Upper lobe of left lung (tissue), 6 donors: ENCODE results near the gene MYG1. TPM values are rescaled to one million over a fixed set of nuclear protein-coding genes. Genes with fewer than 3 reads are reported as not detected.
A peak's percentile ranks its signal among the peaks of the same experiment; 100 is the strongest.

Source experiments
- ATAC-seq, 2 donors: fragments of 200-7000 bp; cut with Tn5 transposase; one replicate each; pipeline ENCODE4 v1.9.1; 2022; ENCODE audit warnings: mild to moderate bottlenecking in 2 of 2, moderate library complexity in 2 of 2; ENCODE audit not compliant: low FRiP score in 2 of 2
- DNase-seq, 2 donors: peaks; one replicate each; pipeline ENCODE4 v3.0.0-alpha.2; 2019 to 2020
- H3K27ac ChIP-seq, 4 donors: fragments of 200-600 bp; sonication (generic); one replicate each; pipeline ENCODE4 v1.5.1; 2016 to 2019
- H3K27me3 ChIP-seq, 4 donors: fragments of 200-600 bp; sonication (generic); one replicate each; pipeline ENCODE4 v1.5.1; 2017 to 2019
- H3K36me3 ChIP-seq, 4 donors: fragments of 200-600 bp; sonication (generic); one replicate each; pipeline ENCODE4 v1.5.1; 2016 to 2019
- H3K4me1 ChIP-seq, 4 donors: fragments of 200-600 bp; sonication (generic); one replicate each; pipeline ENCODE4 v1.5.1; 2018 to 2019
- H3K4me3 ChIP-seq, 4 donors: fragments of 200-600 bp; sonication (generic); one replicate each; pipeline ENCODE4 v1.5.1; 2017 to 2019; ENCODE audit warnings: mild to moderate bottlenecking in 2 of 4, moderate library complexity in 1 of 4
- H3K9me3 ChIP-seq, 4 donors: fragments of 200-600 bp; sonication (generic); one replicate each; pipeline ENCODE4 v1.5.1; 2018 to 2019
- CTCF ChIP-seq, 6 experiments: fragments of 450-650 bp in 4 of 6; fragments of 200-600 bp in 2 of 6; sonication (generic) in 2 of 6; IDR thresholded peaks; one replicate each; pipeline ENCODE4 v1.5.1; 2016 to 2019; ENCODE audit warnings: antibody characterized with exemption in 6 of 6
- EP300 ChIP-seq, 4 donors: sonication (generic); formaldehyde crosslinking; IDR thresholded peaks; one replicate each; pipeline ENCODE4 v1.5.1; 2017; ENCODE audit warnings: antibody characterized with exemption in 4 of 4, control low read depth in 2 of 4
- POLR2A ChIP-seq, 4 donors: fragments of 450-650 bp; IDR thresholded peaks; one replicate each; pipeline ENCODE4 v1.5.1; 2016 to 2017; ENCODE audit warnings: antibody characterized with exemption in 4 of 4, mild to moderate bottlenecking in 2 of 4
- POLR2AphosphoS5 ChIP-seq, 2 donors: sonication (generic); formaldehyde crosslinking; IDR thresholded peaks; one replicate each; pipeline ENCODE4 v1.5.1; 2017; ENCODE audit warnings: antibody characterized with exemption in 2 of 2
- WGBS, 2 donors: methylation state at CpG; one replicate each; pipeline ENCODE4 v1.1.5; 2017 to 2018; 5-methylcytosine and 5-hydroxymethylcytosine counted together
- total RNA-seq, 6 donors: library from RNA; depleted of rRNA in 4 of 6; stranded (reverse); fragments of >200 nt in 4 of 6; gene quantifications; one replicate each; pipeline versions ENCODE4 v1.1.0 to v1.2.1, GENCODE V29; 2016 to 2021
- donor health status: DM: no; HTN: no; CAD: no; lungs with moderate emphysema.
- donor health status: DM: no; HTN: yes; CAD: no; lungs with severe emphysema.

The MYG1 gene
- total RNA-seq, 6 donors from 2014 or later: 29.1 to 50.7 (median 34.8) TPM

GRCh38 chr12:53254816-53255545, 44.5 kb upstream of the MYG1 start:
- Histone ChIP-seq H3K27me3 (no peaks in the 10 kb centered on the region), H3K4me1 (peaks cover 24 to 32% (median 30%) of the 10 kb centered on the region in 4 donors), H3K27ac (no peak overlapping the region), H3K9me3 (no peaks in the 10 kb centered on the region), H3K4me3 (no peak overlapping the region), H3K36me3 (peaks cover 0 to 25% (median 19%) of the 10 kb centered on the region in 4 donors)
- DNase-seq: no peak
- ATAC-seq: no peak
- WGBS, 2 donors: 60 to 100% methylated on average over 1 of the region's 1 CpG
- TF ChIP-seq POLR2AphosphoS5 (IDR thresholded peaks at IDR 0.05) (no peak), CTCF (IDR thresholded peaks at IDR 0.05) (no peak), POLR2A (IDR thresholded peaks at IDR 0.05) (no peak), EP300 (IDR thresholded peaks at IDR 0.05) (no peak)

GRCh38 chr12:53255996-53256395, 43.5 kb upstream of the MYG1 start:
- DNase-seq: no peak
- Histone ChIP-seq H3K27ac (no peak overlapping the region), H3K9me3 (no peaks in the 10 kb centered on the region), H3K4me3 (no peak overlapping the region), H3K4me1 (peaks cover 21 to 25% (median 25%) of the 10 kb centered on the region in 4 donors), H3K36me3 (peaks cover 0 to 25% (median 19%) of the 10 kb centered on the region in 4 donors), H3K27me3 (no peaks in the 10 kb centered on the region)
- no peak for TF ChIP-seq EP300 (IDR thresholded peaks at IDR 0.05)
- TF ChIP-seq POLR2A (IDR thresholded peaks at IDR 0.05): no peak
- TF ChIP-seq CTCF (IDR thresholded peaks at IDR 0.05): no peak
- no peak for TF ChIP-seq POLR2AphosphoS5 (IDR thresholded peaks at IDR 0.05)
- ATAC-seq: no peak
- WGBS, 2 donors: 65 to 81% methylated on average over 3 of the region's 3 CpGs

GRCh38 chr12:53258541-53259539, 40.7 kb upstream of the MYG1 start:
- H3K36me3 ChIP-seq: peaks cover 0 to 16% (median 12%) of the 10 kb centered on the region in 4 donors
- H3K27ac ChIP-seq: peak overlapping the region in 3 of 4 donors; percentile 18 to 59 (median 35)
- H3K4me3 ChIP-seq: no peak overlapping the region
- no peak for TF ChIP-seq POLR2A (IDR thresholded peaks at IDR 0.05)
- no peak for TF ChIP-seq POLR2AphosphoS5 (IDR thresholded peaks at IDR 0.05)
- TF ChIP-seq EP300 (IDR thresholded peaks at IDR 0.05): peak in 1 of 4 donors; percentile 66
- H3K9me3 ChIP-seq: no peaks in the 10 kb centered on the region
- ATAC-seq (peak in 1 of 2 donors; percentile 64), DNase-seq (no peak)
- 40 to 48% methylated on average over 7 of the region's 7 CpGs for WGBS, 2 donors
- H3K4me1 ChIP-seq: peaks cover 0 to 7% (median 4%) of the 10 kb centered on the region in 4 donors
- H3K27me3 ChIP-seq: no peaks in the 10 kb centered on the region

- ATAC-seq (no peak), DNase-seq (no peak)
- peaks cover 0 to 7% (median 3%) of the 10 kb centered on the region in 4 donors for H3K4me1 ChIP-seq
- no peaks in the 10 kb centered on the region for H3K27me3 ChIP-seq
- TF ChIP-seq POLR2A (IDR thresholded peaks at IDR 0.05): no peak
- TF ChIP-seq EP300 (IDR thresholded peaks at IDR 0.05): no peak
- no peak for TF ChIP-seq CTCF (IDR thresholded peaks at IDR 0.05)
- no peak for TF ChIP-seq POLR2AphosphoS5 (IDR thresholded peaks at IDR 0.05)
- peaks cover 0 to 7% (median 3%) of the 10 kb centered on the region in 4 donors for H3K36me3 ChIP-seq
- 83 to 90% methylated on average over 6 of the region's 6 CpGs for WGBS, 2 donors
- no peak overlapping the region for H3K4me3 ChIP-seq
- no peaks in the 10 kb centered on the region for H3K9me3 ChIP-seq
- H3K27ac ChIP-seq: no peak overlapping the region
Observed at GRCh38 chr12:53259891-53260290, 39.6 kb upstream of the MYG1 start.

GRCh38 chr12:53265783-53266182, 33.7 kb upstream of the MYG1 start:
- H3K27me3 ChIP-seq: no peaks in the 10 kb centered on the region
- no peaks in the 10 kb centered on the region for H3K36me3 ChIP-seq
- peaks cover 8 to 22% (median 16%) of the 10 kb centered on the region in 4 donors for H3K4me1 ChIP-seq
- ATAC-seq (no peak), DNase-seq (no peak)
- TF ChIP-seq POLR2A (IDR thresholded peaks at IDR 0.05) (no peak), CTCF (IDR thresholded peaks at IDR 0.05) (no peak), POLR2AphosphoS5 (IDR thresholded peaks at IDR 0.05) (no peak), EP300 (IDR thresholded peaks at IDR 0.05) (no peak)
- no peak overlapping the region for H3K27ac ChIP-seq
- WGBS, 2 donors: 85 to 86% methylated on average over 2 of the region's 2 CpGs
- no peak overlapping the region for H3K4me3 ChIP-seq
- no peaks in the 10 kb centered on the region for H3K9me3 ChIP-seq
